KOPT-K1 (cell line): ENCODE results near the gene SUPT6H.

Experiments used
- H3K27ac ChIP-seq: fragments of 200-600 bp; sonication (generic); 2 replicates; pipeline ENCODE4 v1.5.1; 2016; ENCODE audit warnings: antibody characterized with exemption, mild to moderate bottlenecking, low read depth, low read length; ENCODE audit not compliant: poor library complexity, severe bottlenecking
- H3K36me3 ChIP-seq: fragments of 200-600 bp; sonication (generic); 2 replicates; pipeline ENCODE4 v1.5.1; 2017; ENCODE audit warnings: antibody characterized with exemption, mild to moderate bottlenecking, low read length, moderate library complexity; ENCODE audit not compliant: insufficient read depth
- H3K9me3 ChIP-seq: fragments of 200-600 bp; sonication (generic); 2 replicates; pipeline ENCODE4 v1.5.1; 2017; ENCODE audit warnings: antibody characterized with exemption, low read length, mild to moderate bottlenecking; ENCODE audit not compliant: insufficient read depth, poor library complexity, severe bottlenecking

SUPT6H gene

GRCh38 chr17:28661635-28662526, at the start of gene SUPT6H, which contains the start of gene SDF2:
Gene SUPT6H, plus strand, starts transcription at chr17:28662205. Its CDS starts 11,197 bp downstream, at chr17:28673402.
Gene SDF2, minus strand, starts transcription at chr17:28661906. Its CDS starts 30 bp downstream, at chr17:28661876.
- Histone ChIP-seq H3K36me3 (peaks cover 59% of the 10 kb centered on the region), H3K27ac (peak within 1 kb of the TSS; percentile 97)

GRCh38 chr17:28612531-28612930, 49.5 kb upstream of the SUPT6H start:
- no peaks in the 10 kb centered on the region for H3K9me3 ChIP-seq
- H3K36me3 ChIP-seq: peaks cover 99% of the 10 kb centered on the region
- no peak overlapping the region for H3K27ac ChIP-seq

More at GRCh38 chr17:28661635-28662526, at the start of gene SUPT6H, which contains the start of gene SDF2:
- H3K9me3 ChIP-seq: no peaks in the 10 kb centered on the region

- Histone ChIP-seq H3K9me3 (no peaks in the 10 kb centered on the region), H3K27ac (no peak overlapping the region), H3K36me3 (peaks cover 99% of the 10 kb centered on the region)
These were observed 48.8 kb upstream of the SUPT6H start for GRCh38 chr17:28612936-28613872.

- Histone ChIP-seq H3K9me3 (no peaks in the 10 kb centered on the region), H3K27ac (no peak within 1 kb of the TSS), H3K36me3 (peaks cover 100% of the 10 kb centered on the region)
These were observed 48.0 kb upstream of the SUPT6H start, which contains the start of gene RSKR for GRCh38 chr17:28613931-28614381. Gene RSKR, minus strand, starts transcription at chr17:28614185. Its CDS starts 24 bp downstream, at chr17:28614161.

GRCh38 chr17:28615260-28615940, 46.6 kb upstream of the SUPT6H start:
- Histone ChIP-seq H3K9me3 (no peaks in the 10 kb centered on the region), H3K27ac (no peak overlapping the region), H3K36me3 (peaks cover 100% of the 10 kb centered on the region)

- Histone ChIP-seq H3K9me3 (no peaks in the 10 kb centered on the region), H3K27ac (no peak overlapping the region), H3K36me3 (peaks cover 100% of the 10 kb centered on the region)
These were observed 45.7 kb upstream of the SUPT6H start for GRCh38 chr17:28616281-28616680.

- Histone ChIP-seq H3K27ac (no peak overlapping the region), H3K36me3 (peaks cover 100% of the 10 kb centered on the region), H3K9me3 (no peaks in the 10 kb centered on the region)
These were observed 43.5 kb upstream of the SUPT6H start for GRCh38 chr17:28618464-28618863.

GRCh38 chr17:28620010-28620409, 42.0 kb upstream of the SUPT6H start:
- Histone ChIP-seq H3K9me3 (no peaks in the 10 kb centered on the region), H3K27ac (no peak overlapping the region), H3K36me3 (peaks cover 100% of the 10 kb centered on the region)

- Histone ChIP-seq H3K9me3 (no peaks in the 10 kb centered on the region), H3K36me3 (peaks cover 100% of the 10 kb centered on the region), H3K27ac (no peak overlapping the region)
These were observed 39.8 kb upstream of the SUPT6H start for GRCh38 chr17:28622186-28622585.

- H3K27ac ChIP-seq: no peak overlapping the region
- H3K36me3 ChIP-seq: peaks cover 100% of the 10 kb centered on the region
- H3K9me3 ChIP-seq: no peaks in the 10 kb centered on the region
These were observed 38.3 kb upstream of the SUPT6H start for GRCh38 chr17:28623696-28624095.

GRCh38 chr17:28624148-28624547, 37.9 kb upstream of the SUPT6H start:
- no peak overlapping the region for H3K27ac ChIP-seq
- H3K9me3 ChIP-seq: no peaks in the 10 kb centered on the region
- H3K36me3 ChIP-seq: peaks cover 97% of the 10 kb centered on the region

- Histone ChIP-seq H3K27ac (no peak overlapping the region), H3K9me3 (no peaks in the 10 kb centered on the region), H3K36me3 (peaks cover 95% of the 10 kb centered on the region)
These were observed 35.2 kb upstream of the SUPT6H start for GRCh38 chr17:28626818-28627217.

GRCh38 chr17:28634206-28634865, 27.7 kb upstream of the SUPT6H start:
- H3K9me3 ChIP-seq: no peaks in the 10 kb centered on the region
- peaks cover 100% of the 10 kb centered on the region for H3K36me3 ChIP-seq

GRCh38 chr17:28635506-28635905, 26.5 kb upstream of the SUPT6H start:
- Histone ChIP-seq H3K9me3 (no peaks in the 10 kb centered on the region), H3K36me3 (peaks cover 98% of the 10 kb centered on the region), H3K27ac (no peak overlapping the region)

More at GRCh38 chr17:28634206-28634865, 27.7 kb upstream of the SUPT6H start:
- no peak overlapping the region for H3K27ac ChIP-seq
